NK-92 treated with Interleukin-12 subunit alpha and Interleukin-12 subunit beta, amount 100 ng/mL, for 24 hours (cell line): ENCODE results near the gene VAC14.
"Not testable (repeated sequence)": the region's sequence is repeated elsewhere in the genome, so short reads cannot be mapped to it uniquely, and the experiment has no call there.

Experiments
- DNase-seq: peaks from one replicate; lab custom pipeline; 2025; lab: John Stamatoyannopoulos, UW

The VAC14 gene

DNA sequence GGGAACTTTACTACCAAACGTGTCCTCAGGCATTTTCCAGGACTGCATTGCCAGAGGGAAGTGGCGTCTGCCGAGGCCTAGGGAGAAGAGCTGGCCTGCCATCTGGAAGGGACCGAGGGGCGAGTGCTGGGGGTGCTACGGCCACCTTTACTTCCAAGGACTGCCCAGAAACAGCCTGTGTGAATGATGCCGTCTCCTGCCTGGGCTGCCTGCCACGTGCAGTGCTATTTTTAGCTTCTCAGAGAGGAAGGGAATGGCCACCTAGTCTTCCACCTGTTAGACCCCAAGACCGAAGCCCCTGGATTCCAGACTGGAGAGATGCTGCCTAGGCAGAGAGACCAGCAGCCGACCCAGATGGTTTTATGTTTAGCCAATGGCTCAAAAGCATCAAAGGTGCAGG lies 57.2 kb downstream of the VAC14 start:
- DNase-seq = no peak

DNA sequence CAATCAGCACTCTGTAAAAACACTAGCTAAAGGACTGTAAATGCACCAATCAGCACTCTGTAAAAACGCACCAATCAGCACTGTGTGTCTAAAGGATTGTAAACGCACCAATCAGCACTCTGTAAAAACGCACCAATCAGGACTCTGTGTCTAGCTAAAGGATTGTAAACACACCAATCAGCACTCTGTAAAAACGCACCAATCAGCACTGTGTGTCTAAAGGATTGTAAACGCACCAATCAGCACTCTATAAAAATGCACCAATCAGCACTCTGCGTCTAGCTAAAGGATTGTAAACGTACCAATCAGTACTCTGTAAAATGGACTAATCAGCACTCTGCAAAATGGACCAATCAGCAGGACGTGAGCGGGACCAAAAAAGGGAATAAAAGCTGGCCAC lies 58.0 kb downstream of the VAC14 start:
- not testable (repeated sequence) for DNase-seq

DNA sequence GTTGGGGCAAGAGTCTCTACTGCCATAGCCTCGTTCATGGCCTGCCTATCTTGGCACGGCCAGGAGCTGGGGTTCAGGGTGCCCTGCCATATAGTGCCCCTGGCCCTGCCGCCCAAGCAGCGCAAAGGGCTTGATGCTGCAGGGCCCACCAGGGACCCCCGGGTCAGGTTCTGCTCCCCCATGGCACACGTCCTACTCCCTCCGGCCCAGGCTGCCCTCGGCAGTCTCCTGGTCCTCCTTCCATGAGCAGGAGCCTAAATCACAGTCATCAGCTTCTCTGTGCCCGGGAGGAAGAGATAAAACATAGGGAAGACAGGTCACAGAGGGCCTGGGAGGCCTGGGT lies 59.2 kb downstream of the VAC14 start:
- DNase-seq = no peak

DNA sequence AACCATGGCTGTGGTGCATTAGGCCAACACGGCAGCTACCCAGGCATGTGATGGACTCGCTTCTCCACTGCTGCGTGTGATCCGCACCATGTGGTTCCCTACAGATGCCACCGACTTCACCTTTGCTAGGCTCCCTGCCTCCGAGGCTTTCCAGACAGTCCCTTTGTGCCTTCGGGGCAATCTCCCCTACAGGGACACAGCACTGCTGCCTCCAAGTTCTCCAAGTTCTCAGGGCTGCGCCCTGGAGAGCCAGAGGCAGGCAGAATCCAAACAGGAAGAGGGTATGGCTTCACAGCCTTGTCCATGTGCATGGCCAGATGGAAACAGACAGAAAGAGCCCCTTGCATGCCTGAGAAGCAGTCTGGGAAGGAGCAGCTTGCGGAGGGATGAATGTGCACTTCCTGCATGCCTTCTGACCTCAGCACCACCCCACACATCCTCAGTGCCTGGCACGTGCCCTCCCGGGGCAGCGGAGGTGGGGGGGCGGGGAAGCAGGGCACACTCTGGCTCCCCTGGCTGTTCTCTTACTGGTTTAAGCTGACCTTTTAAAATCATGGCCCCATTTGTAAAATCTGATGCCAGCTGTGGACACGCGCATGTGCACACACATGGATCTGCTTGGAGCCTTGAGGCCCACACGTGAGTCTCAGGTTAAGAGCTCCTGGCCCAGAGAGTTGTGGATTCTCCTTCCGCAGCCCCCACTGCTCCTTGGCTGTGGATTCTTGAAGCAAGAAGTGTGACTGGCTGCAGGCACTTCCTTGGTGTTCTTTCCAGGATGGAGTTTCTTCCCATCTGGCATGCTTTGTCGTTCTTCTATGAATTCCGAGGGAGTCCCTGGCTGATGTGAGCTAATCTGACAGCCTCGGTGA lies 59.8 kb downstream of the VAC14 start:
- no peak for DNase-seq

DNA sequence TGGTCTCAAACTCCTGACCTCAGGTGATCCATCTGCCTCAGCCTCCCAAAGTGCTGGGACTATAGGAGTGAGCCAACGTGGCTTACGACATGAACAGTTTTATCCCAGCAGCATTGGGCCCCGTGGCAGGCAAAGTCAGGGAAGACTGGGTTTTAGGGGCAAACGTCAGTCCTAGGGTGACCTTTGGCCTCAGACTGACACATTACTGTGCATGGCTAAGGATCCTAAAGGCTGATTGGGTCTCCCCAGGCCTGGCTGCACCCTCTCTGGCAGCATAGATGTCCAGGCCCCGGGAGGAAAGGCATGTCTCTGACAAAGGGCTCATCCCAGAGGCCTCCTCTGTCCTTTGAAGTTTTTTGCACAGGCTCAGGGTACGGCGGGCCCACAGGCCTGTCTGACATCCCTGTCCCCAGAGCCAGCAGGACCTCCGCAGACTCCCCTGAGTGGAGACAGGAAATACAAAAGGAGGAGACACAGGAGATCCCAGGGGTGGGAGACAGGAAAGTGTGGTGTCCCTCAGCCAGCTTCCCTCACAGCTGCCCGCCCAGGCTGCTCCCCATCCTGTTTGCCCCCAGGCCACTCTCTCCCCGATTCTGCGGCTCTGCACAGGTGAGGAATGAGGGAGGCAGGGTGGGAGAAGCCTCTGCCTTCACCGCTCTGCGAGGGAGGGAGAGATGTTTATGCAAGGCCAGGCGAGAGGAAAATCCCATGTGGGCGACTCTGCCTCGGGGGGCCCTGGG lies 60.6 kb downstream of the VAC14 start:
- no peak for DNase-seq

DNA sequence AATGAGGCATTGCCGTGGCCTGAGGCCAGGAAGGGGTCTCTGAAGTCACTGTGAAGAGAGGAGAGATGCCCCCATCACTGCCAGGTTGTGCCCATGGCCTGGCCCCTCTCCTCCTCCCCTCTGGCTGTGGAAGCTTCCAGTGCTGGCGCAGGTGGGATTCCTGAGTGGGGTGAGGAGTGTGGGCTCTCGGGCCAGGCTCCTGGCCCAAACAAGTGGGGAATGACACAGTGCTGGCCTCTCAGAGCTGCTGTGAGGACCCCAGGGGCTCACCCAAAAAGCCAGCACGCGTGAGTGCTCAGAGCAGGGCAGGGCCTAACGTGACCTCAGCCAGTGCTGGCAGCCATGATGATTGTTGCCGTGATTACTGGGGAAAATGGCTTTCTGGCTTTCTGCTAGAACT lies 61.6 kb downstream of the VAC14 start:
- DNase-seq = no peak

DNA sequence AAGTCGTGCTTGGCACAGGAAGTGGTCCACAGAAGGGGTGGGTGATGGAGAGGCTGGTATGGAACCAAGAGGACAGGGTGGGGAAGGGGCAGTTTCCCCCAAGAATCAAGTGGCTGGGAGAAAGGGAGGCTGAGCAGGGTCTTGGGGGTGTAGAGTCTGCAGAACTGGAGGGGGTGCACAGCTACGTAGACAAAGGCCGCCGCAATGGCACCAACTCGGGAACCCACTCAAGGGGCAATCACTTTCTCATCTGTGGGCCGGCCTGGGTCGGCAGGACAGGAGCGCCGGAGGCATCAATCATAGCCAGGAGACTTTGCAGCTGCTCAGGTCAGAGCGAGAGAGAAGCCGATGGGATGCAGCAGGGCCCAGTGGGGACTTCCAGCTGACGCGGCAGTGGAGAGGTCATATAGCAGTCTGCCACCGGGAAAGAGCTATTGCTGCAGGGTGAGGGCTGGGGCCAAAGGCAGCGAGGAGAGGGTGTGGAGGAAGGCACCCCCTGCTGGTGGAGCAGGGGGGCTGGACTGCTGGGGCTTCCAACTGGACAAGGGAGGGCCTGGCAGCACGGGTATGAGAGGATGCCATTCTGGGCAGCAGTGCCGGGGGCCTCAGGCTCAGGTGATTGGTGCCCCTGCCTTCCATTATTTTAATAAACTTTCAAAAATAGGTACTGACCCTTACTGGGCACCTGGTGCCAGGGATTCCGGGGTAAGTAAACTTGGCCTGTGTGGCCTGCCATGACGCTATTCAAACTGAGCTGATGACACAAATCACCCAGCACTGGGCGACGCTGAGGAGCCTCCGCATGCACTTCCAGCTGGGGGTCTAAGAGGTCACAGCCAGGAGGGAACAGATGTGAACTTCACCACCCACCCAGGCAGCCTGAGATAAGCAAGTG lies 62.6 kb downstream of the VAC14 start:
- DNase-seq = no peak

DNA sequence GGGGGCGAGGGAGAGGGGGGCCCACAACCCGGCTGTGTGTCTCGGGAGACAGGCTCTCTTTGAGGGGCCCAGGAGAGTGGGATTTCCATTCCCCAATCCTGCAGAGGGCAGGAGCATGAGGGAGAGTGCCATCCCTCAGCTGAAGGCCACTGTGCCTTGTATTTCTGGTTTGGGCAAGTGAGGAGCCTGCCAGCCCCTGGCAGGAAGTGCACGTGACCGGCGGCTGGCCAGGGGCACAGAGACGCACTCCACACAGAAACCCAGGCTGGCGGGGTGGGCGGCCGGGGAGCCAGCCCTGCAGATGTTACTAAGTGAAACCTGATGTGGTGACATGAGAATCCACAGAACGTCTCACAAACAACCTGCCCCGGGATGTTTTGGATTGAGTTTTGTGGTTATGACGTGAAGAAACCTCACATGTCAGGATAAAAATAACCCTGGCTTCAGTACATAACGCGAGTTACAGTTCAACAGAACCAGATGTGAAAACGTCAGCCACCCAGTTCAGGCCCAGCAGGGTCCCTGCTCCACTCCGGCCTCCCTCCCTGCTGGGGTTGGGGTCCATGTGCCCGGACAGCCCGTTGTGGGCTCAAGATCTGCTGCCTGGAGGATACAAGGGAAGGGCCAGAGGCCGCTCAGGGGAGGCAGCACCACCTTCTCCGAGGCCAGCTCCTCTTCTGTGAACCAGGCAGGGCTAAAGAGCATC lies 63.4 kb downstream of the VAC14 start:
- DNase-seq = no peak

DNA sequence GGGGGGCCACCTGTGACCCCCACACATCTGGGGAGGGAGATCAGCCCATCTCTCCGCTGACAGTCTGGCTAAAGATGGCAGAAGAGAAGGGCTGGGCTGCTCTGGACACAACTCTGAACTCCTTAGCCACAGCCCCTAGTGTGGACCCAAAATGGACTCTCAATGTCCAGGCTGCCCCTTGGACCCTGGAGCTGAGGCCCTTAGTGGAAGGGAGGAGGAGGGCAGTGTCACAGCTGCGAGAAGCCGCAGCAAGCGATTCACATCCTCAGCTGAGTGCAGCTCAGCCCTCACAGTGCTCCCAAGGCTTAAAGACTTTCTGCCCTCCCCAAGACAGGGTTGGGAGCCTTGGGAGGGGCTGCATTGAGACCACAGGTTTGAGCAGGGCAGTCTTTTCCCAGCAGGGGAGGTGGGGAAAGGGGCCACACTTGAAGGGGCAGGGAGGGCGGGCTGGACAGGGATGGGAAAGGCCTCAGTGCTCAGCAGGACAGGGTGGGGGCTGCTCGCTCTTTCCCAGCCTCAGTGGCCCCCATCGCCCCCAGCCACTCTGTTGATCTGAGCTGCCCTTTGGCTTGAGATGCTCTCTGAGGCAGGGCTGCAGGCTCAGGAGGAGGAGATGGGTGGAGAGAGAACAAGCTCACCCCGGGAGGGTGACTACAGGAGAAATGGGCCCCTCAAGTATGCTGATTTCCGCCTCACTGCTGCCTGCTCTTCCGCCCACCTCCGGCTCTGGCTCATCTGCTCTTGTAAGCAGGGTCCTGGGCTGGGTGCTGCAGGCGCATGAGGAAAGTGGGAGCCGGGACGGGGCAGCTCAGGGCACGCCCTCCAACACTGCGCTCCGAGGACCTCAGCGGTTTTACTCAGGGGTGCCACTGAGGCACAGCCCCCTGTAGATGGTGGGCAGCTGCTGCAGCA lies 64.2 kb downstream of the VAC14 start:
- no peak for DNase-seq

DNA sequence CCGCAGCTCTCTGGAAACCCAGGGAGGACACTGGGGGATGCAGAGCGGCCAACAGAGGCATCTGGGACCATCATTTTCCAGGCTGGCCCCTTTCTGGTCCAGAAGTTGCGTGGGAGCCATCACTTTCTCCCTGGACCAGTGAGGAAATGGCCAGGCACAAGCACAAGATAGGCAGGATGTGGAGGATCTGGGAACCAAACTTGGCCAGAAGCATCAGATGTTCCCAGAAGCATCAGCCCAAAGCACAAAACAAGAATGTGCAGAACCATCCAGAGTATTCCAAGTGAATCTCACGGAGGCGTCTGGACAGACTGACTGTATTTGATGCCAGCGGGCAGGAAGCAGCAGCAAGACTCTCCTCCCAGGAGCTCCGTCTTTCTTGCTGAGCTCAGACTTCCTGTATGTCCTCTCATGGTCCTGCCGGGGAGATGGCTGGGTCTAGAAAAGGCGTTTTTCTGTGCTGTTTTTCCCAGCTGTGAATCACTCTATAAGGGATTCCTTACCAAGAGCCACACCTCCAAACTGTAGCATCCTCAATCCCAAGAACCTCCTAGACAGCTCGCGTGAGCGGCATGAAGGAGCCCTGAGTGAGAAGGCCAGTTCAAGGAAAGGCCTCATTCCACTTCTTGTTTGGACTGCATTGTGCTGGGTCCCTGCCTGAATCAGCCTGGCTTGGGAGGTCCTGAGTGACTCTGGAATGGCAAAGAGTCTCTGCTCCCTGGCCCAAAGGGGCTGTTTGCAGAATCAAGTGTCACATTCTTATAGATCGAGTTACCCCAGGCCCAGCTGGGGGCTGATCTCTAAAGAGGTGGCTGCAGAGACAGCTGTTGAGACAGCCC lies 65.6 kb downstream of the VAC14 start:
- no peak for DNase-seq

DNA sequence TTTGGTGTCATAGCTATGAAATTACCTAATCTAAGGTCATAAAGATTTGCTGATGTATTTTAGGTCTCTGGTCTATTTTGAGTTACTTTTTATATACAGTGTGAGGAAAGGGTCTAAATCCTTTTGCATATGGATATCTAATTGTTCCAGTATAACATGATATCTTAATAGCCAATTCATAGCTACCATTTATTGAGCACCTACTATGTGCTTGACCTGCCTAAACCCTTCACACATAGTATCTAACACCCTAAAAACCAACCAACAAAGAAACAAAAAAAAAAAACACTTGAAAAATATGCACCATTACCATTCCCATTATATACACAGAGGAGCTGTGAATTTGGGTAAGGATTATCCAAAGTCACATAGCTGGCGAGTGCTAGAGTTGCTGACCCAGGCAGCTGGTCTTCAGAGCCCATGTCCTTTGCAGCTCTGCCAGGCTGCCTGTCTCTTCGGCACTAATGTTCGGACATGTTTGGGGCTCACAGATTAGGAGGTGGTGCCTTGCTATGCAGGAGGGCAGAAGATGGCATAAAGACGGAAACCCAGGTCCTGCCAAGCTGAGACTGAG lies 66.3 kb downstream of the VAC14 start:
- DNase-seq = no peak

DNA sequence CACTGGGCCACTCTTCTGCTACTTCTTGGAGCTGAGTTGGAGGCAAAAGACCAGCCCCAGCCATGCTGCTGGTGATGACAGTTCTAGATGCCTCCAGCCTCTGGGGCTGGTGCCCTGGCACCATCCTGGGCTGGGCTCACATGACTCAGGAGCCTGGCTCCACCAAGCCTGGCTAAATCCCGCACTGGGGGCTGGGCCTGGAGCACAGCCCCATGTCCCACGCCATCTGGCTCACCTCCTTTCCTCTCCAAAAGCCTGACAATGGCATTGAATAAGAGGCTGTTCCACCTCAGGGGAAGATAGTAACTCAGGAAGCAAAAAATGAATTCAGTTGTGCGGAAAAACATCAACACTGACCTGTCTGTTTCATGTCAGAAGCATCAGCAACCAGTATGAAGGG lies 70.0 kb downstream of the VAC14 start:
- no peak for DNase-seq

DNA sequence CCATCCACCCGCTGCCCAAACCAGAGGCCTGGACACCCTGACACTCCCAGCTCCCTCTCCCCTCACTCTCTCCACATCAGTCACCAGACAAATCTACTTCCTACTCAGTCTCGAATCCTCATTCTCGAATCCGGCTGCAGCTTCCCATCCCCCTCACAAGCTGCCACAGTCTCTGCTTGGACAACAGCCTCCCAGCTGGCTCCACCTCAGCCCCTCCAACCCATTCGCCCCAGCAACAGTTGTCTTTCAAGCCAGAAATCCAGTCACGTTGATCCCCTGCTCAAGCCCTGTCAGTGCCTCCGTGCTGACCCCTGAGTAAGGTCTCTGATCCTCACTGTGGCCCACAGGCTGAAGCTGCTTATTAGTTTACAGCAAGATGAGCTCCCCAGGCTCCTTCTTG lies 70.9 kb downstream of the VAC14 start:
- DNase-seq = no peak

DNA sequence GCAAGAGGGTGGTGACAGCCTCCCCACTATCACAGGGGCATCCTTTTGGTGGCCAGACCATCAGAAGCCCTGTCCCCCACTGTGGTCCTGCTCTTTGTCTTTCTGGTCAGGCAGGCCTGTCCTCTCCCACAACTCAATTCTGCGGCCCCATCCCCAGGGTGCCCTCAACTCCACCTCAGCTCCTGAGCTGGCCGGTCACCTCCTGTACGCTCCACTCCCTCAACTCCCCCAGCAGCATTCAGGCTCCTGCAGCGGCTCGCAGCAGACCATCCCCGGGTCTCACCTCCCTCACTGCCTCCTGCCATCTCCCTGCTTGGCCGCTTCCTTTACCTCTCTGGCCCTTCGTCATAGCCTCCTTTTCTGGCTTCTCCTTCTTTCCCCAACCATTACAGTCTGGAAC lies 71.7 kb downstream of the VAC14 start:
- no peak for DNase-seq

DNA sequence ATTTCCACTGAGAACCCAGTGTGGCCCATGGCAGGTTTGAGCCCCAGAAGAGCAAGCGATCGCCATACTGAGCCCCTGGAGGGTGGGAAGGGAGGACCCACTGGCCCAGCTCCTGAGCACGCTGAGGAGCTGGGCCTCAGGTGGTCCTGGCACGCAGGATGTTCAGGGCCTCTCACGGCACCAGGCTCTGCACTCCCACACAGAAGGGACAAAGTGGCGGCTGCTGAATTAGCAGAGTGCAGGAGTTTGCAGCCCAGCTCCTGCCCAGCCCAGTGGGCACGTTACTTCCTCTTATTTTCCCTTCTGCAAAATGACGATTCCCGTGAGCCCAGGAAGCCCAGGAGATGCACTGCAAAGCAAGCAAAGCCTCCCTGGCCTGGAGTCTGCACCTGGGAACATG lies 72.8 kb downstream of the VAC14 start:
- no peak for DNase-seq

DNA sequence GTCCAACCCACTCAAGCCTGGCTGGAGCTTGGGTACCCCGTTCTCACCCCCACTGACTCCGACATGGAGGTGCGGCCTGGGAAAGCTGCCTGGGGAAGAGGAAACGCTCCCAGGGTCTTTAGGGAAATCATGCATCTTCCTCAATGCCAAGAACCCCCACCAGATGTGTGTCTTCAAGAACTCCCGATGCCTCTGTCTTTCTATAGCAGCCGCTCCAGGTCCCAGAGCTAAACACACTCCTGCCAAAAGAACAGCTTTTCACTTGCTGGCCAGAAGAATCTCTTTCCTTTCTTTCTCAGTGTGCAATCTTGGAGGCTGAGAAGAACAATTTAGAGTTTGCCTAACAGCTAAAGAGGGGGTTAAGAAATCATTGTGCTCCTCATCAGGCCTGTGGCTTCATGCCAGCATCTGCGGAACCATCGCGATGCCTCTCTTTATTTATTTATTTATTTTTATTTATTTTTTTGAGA lies 74.0 kb downstream of the VAC14 start:
- no peak for DNase-seq

DNA sequence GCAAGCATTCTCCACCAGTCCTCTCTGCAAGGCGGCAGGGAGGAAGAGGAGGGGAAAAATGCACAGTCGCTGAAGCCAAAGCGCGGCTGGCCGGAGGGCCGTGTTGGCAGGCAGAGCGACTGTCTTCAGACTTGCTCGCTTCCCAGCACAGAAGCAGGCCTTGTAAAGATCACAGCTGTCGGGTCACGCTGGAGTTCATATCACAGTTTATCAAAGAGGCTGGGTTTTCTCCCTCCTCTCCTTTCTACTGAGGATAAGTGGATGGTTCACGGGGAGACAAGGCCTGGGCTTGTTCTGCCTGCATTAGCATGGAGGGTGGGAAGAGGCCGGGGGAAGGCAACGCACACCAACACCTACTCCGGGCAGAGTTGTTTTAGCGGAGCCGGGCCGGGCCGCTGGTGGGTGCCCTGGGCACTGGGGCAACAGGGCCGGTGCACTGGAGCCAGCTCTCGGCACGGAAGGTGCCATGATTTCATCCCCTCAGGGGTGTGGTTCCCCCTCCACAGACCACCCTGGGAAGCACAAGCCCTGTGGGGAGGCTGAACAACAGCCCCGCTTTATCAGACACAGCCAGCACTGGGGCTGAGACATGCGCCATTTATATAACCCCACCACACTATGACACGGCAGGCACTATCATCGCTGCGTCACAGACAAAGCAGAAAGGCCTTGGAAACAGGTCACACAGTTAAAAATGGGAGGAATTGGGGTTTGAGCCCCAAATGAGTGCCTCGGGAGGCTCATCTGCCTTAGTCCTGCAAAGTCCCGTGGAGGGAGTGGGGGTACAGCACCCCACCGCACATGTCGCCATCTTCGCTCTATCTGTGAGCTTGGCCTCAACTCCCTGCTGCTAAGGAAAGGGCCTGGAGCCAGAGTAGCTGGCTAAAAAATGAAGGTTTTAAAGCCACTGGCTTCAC lies 74.8 kb downstream of the VAC14 start:
- no peak for DNase-seq
